A549 (cell line): ENCODE measurements around the gene TNFAIP8L1. TPM values are rescaled to one million over a fixed set of nuclear protein-coding genes. Genes with fewer than 3 reads are reported as not detected.

Source experiments
- ATAC-seq, 2 experiments: fragments of 200-7000 bp in 1 of 2; fragments of >200 bp in 1 of 2; cut with Nextera tagmentation in 1 of 2; cut with Tn5 transposase in 1 of 2; 3 replicates each; pipeline versions ENCODE4 v1.8.0 to v1.9.1; 2018 to 2020; ENCODE audit warnings: mild to moderate bottlenecking in 1 of 2, moderate library complexity in 1 of 2
- CTCF ChIA-PET: fragments of 300-600 bp; sonication (Branson Sonifier 250); formaldehyde crosslinking; extraction: SDS; loops from one replicate; lab custom pipeline; 2021; ENCODE audit warnings: antibody characterized with exemption, inconsistent platforms; lab: Yijun Ruan, JAX
- POLR2A ChIA-PET: fragments of 350-600 bp; formaldehyde crosslinking; extraction: SDS; loops from one replicate; lab custom pipeline; 2021; ENCODE audit warnings: antibody characterized with exemption, inconsistent platforms; lab: Yijun Ruan, JAX
- DNase-seq, 2 experiments: peaks; one replicate each; pipeline versions ENCODE4 v3.0.0 to v3.0.0-alpha.2; 2011 to 2016; ENCODE audit warnings: low read depth in 1 of 2, low spot score in 1 of 2
- FAIRE-seq: peaks from 2 replicates; lab custom pipeline; 2011; peaks lifted over from hg19 to GRCh38; lab: Jason Lieb, UNC
- H3K27ac ChIP-seq, 2 experiments: fragments of >200 bp; sonication (Bioruptor Twin); formaldehyde crosslinking; 3 replicates each; pipeline ENCODE4 v1.5.1; 2016 to 2017
- H3K4me1 ChIP-seq: fragments of >200 bp; sonication (Bioruptor Twin); formaldehyde crosslinking; 3 replicates; pipeline ENCODE4 v1.6.1; 2016
- H3K4me2 ChIP-seq: fragments of >200 bp; sonication (Bioruptor Twin); formaldehyde crosslinking; 3 replicates; pipeline ENCODE4 v1.6.1; 2016
- H3K4me3 ChIP-seq: fragments of >200 bp; sonication (Bioruptor Twin); formaldehyde crosslinking; 3 replicates; pipeline ENCODE4 v1.5.1; 2016
- H3K9me3 ChIP-seq: fragments of >200 bp; sonication (Bioruptor Twin); formaldehyde crosslinking; 3 replicates; pipeline ENCODE4 v1.6.1; 2016
- BCL3 ChIP-seq: fragments of >200 bp; sonication (Bioruptor Twin); formaldehyde crosslinking; IDR thresholded peaks from 3 replicates; pipeline ENCODE4 v1.6.1; 2016
- EHF ChIP-seq: fragments of 250-450 bp; sonication (Bioruptor Pico); IDR thresholded peaks from 2 replicates; pipeline ENCODE4 v1.5.0; 2020; ENCODE audit warnings: mild to moderate bottlenecking
- EHMT2 ChIP-seq: fragments of 200-600 bp; sonication (generic); IDR thresholded peaks from 2 replicates; pipeline ENCODE4 v1.6.1; 2016; ENCODE audit warnings: antibody characterized with exemption, low read depth, mild to moderate bottlenecking, moderate library complexity
- FOXS1 ChIP-seq: fragments of 250-450 bp; sonication (Bioruptor Pico); IDR thresholded peaks from 2 replicates; pipeline ENCODE4 v1.5.0; 2020; ENCODE audit warnings: mild to moderate bottlenecking, moderate library complexity
- HDAC2 ChIP-seq: fragments of 200-600 bp; sonication (generic); IDR thresholded peaks from 2 replicates; pipeline ENCODE4 v1.6.1; 2016
- HES2 ChIP-seq: fragments of >200 bp; sonication (Bioruptor Twin); formaldehyde crosslinking; IDR thresholded peaks from 2 replicates; pipeline ENCODE4 v1.6.1; 2016
- HEYL ChIP-seq: fragments of 250-450 bp; sonication (Bioruptor Pico); IDR thresholded peaks from 2 replicates; pipeline ENCODE4 v1.8.0; 2021; ENCODE audit warnings: mild to moderate bottlenecking, moderate library complexity
- MAX ChIP-seq: IDR thresholded peaks from 2 replicates; pipeline ENCODE4 v1.6.1; 2012
- MAZ ChIP-seq: fragments of 150-350 bp; IDR thresholded peaks from 2 replicates; pipeline ENCODE4 v1.6.1; 2014; ENCODE audit warnings: antibody characterized with exemption, low read depth, low read length, borderline replicate concordance
- NPAS2 ChIP-seq: fragments of 250-450 bp; sonication (Bioruptor Pico); IDR thresholded peaks from 2 replicates; pipeline ENCODE4 v1.8.0; 2022; ENCODE audit warnings: mild to moderate bottlenecking, moderate library complexity, borderline replicate concordance
- POLR2AphosphoS2 ChIP-seq: conservative IDR thresholded peaks from 2 replicates; pipeline ENCODE4 v1.6.1; 2012; ENCODE audit warnings: low read length, improper control_type of control experiment, inconsistent platforms
- RCOR1 ChIP-seq: fragments of 150-350 bp; IDR thresholded peaks from 2 replicates; pipeline ENCODE4 v1.6.1; 2014; ENCODE audit warnings: antibody characterized with exemption, low read length, low read depth
- REST ChIP-seq: fragments of 200-600 bp; sonication (generic); IDR thresholded peaks from 2 replicates; pipeline ENCODE4 v1.6.1; 2016; ENCODE audit warnings: antibody characterized with exemption, mild to moderate bottlenecking, moderate library complexity
- RFX5 ChIP-seq: fragments of 450-650 bp; IDR thresholded peaks from 2 replicates; pipeline ENCODE4 v1.7.1; 2014; ENCODE audit warnings: antibody characterized with exemption, mild to moderate bottlenecking, moderate library complexity
- SREBF2 ChIP-seq: fragments of 450-650 bp; IDR thresholded peaks from 2 replicates; pipeline ENCODE4 v1.6.1; 2014; ENCODE audit warnings: mild to moderate bottlenecking, moderate library complexity
- TFCP2L1 ChIP-seq: fragments of 250-450 bp; sonication (Bioruptor Pico); IDR thresholded peaks from 2 replicates; pipeline ENCODE4 v1.5.0; 2021; ENCODE audit warnings: mild to moderate bottlenecking
- ZC3H11A ChIP-seq: fragments of 450-650 bp; IDR thresholded peaks from 2 replicates; pipeline ENCODE4 v1.6.1; 2014; ENCODE audit warnings: antibody characterized with exemption, mild to moderate bottlenecking
- ZFP36 ChIP-seq: fragments of 450-650 bp; IDR thresholded peaks from 2 replicates; pipeline ENCODE4 v1.6.1; 2014; ENCODE audit warnings: borderline replicate concordance; ENCODE audit not compliant: partially characterized antibody
- ZNF302 ChIP-seq: fragments of 250-450 bp; sonication (Bioruptor Pico); IDR thresholded peaks from 2 replicates; pipeline ENCODE4 v1.9.0; 2021; ENCODE audit warnings: inconsistent platforms, mild to moderate bottlenecking, moderate library complexity
- WGBS: methylation state at CpG from one replicate; pipeline ENCODE4 v1.1.6; 2017; ENCODE audit errors: missing lambda C conversion rate; 5-methylcytosine and 5-hydroxymethylcytosine counted together
- polyA plus RNA-seq, 4 experiments: library from polyadenylated mRNA; depleted of rRNA in 3 of 4; stranded (reverse); fragments of >200 nt; fragmentation: RNase III in 1 of 4; extraction: RNeasy Plus Mini Kit Qiagen cat#74134 plus additional on column Dnase treatment in 1 of 4; gene quantifications; 2 replicates in 3 of 4; 3 replicates in 1 of 4; pipeline ENCODE4 v1.2.3, GENCODE V29; 2011 to 2017
- TF ChIP-seq, protein P1 (sequence below): fragments of >200 bp; sonication (Bioruptor Twin); formaldehyde crosslinking; IDR thresholded peaks from 3 replicates; pipeline ENCODE4 v1.5.1; 2016
- TF ChIP-seq, protein P2 (sequence below): fragments of 450-650 bp; IDR thresholded peaks from 2 replicates; pipeline ENCODE4 v1.6.1; 2014; ENCODE audit warnings: antibody characterized with exemption
- TF ChIP-seq, protein P3 (sequence below): fragments of 250-450 bp; sonication (Bioruptor Pico); IDR thresholded peaks from 2 replicates; pipeline ENCODE4 v1.5.0; 2020; ENCODE audit warnings: low read depth, mild to moderate bottlenecking, moderate library complexity
- TF ChIP-seq, protein P4 (sequence below): IDR thresholded peaks from 2 replicates; pipeline ENCODE4 v1.6.1; 2012; ENCODE audit warnings: low read depth, borderline replicate concordance

Gene TNFAIP8L1
- polyA plus RNA-seq, 2 of the 4 experiments (the other 2 are of a cell fraction) = 3.2 to 5.9 TPM

GRCh38 chr19:4602173-4602788 lies 37.0 kb upstream of the TNFAIP8L1 start:
- ATAC-seq = no peak
- peaks cover 3% of the 10 kb centered on the region; the same call in 1 of the 3 replicates for H3K4me1 ChIP-seq
- H3K27ac ChIP-seq = no peak overlapping the region
- CTCF ChIA-PET = no interaction called here
- no peak for FAIRE-seq
- H3K4me3 ChIP-seq = no peak overlapping the region
- H3K9me3 ChIP-seq = no peaks in the 10 kb centered on the region
- no peak for DNase-seq
- H3K4me2 ChIP-seq = no peak overlapping the region
- POLR2A ChIA-PET = no interaction called here
- TF ChIP-seq BCL3 (no peak), HEYL (no peak), HES2 (no peak), SREBF2 (no peak), RCOR1 (no peak), POLR2AphosphoS2 (no peak), RFX5 (no peak)
- TF ChIP-seq, protein P1, sequence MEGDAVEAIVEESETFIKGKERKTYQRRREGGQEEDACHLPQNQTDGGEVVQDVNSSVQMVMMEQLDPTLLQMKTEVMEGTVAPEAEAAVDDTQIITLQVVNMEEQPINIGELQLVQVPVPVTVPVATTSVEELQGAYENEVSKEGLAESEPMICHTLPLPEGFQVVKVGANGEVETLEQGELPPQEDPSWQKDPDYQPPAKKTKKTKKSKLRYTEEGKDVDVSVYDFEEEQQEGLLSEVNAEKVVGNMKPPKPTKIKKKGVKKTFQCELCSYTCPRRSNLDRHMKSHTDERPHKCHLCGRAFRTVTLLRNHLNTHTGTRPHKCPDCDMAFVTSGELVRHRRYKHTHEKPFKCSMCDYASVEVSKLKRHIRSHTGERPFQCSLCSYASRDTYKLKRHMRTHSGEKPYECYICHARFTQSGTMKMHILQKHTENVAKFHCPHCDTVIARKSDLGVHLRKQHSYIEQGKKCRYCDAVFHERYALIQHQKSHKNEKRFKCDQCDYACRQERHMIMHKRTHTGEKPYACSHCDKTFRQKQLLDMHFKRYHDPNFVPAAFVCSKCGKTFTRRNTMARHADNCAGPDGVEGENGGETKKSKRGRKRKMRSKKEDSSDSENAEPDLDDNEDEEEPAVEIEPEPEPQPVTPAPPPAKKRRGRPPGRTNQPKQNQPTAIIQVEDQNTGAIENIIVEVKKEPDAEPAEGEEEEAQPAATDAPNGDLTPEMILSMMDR = no peak
- TF ChIP-seq, protein P2, sequence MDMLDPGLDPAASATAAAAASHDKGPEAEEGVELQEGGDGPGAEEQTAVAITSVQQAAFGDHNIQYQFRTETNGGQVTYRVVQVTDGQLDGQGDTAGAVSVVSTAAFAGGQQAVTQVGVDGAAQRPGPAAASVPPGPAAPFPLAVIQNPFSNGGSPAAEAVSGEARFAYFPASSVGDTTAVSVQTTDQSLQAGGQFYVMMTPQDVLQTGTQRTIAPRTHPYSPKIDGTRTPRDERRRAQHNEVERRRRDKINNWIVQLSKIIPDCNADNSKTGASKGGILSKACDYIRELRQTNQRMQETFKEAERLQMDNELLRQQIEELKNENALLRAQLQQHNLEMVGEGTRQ = no peak
- 57% methylated on average over 5 of the region's 5 CpGs for WGBS

GRCh38 chr19:4602915-4603314 lies 36.4 kb upstream of the TNFAIP8L1 start:
- TF ChIP-seq EHF (CRISPR knock-in tag) (no peak), HDAC2 (no peak), MAZ (no peak), MAX (no peak), ZC3H11A (no peak), NPAS2 (no peak), ZNF302 (CRISPR knock-in tag) (no peak), FOXS1 (no peak), TFCP2L1 (CRISPR knock-in tag) (no peak), EHMT2 (no peak), ZFP36 (no peak), SREBF2 (no peak), REST (no peak)
- TF ChIP-seq, protein P3, sequence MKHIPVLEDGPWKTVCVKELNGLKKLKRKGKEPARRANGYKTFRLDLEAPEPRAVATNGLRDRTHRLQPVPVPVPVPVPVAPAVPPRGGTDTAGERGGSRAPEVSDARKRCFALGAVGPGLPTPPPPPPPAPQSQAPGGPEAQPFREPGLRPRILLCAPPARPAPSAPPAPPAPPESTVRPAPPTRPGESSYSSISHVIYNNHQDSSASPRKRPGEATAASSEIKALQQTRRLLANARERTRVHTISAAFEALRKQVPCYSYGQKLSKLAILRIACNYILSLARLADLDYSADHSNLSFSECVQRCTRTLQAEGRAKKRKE (CRISPR knock-in tag) = no peak
- TF ChIP-seq, protein P2 = no peak
- TF ChIP-seq, protein P4, sequence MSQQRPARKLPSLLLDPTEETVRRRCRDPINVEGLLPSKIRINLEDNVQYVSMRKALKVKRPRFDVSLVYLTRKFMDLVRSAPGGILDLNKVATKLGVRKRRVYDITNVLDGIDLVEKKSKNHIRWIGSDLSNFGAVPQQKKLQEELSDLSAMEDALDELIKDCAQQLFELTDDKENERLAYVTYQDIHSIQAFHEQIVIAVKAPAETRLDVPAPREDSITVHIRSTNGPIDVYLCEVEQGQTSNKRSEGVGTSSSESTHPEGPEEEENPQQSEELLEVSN = no peak
- TF ChIP-seq, protein P1 = no peak

More at GRCh38 chr19:4602915-4603314, 36.4 kb upstream of the TNFAIP8L1 start:
- Histone ChIP-seq H3K4me2 (no peak overlapping the region), H3K9me3 (no peaks in the 10 kb centered on the region), H3K4me3 (no peak overlapping the region), H3K27ac (no peak overlapping the region), H3K4me1 (no peaks in the 10 kb centered on the region)
- ChIA-PET CTCF (no interaction called here), POLR2A (no interaction called here)
- no peak for ATAC-seq
- FAIRE-seq = no peak
- 56% methylated on average over 1 of the region's 1 CpG for WGBS
- no peak for DNase-seq
